ENCODE measurements around the gene MAPK10. TPM values are rescaled to one million over a fixed set of nuclear protein-coding genes. Genes with fewer than 3 reads are reported as not detected.

MAPK10 gene
- total RNA-seq, 2 experiments from 2014 or later: not detected

DNA sequence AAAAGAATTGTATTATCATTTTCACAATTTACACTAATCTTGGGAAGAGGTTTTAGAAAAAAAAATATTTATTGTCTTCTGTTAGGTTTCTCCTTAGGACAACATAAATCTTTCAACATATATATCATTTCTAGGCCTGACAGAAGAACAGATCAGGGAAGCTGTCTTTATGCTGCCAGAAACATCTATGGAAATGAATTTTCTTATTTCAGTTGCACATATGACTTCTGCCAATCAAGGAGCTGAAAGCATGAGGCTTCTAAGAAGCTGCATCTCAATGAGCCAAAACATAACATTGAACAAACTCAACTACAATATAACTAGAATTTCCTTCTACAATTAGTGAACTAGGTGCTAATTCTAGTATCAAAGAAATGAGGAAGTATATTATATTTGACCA is 258.4 kb downstream of the MAPK10 start:
- peaks cover 2% of the 10 kb centered on the region for H3K9me3 Mint-ChIP-seq
- intact Hi-C loops (cut with micrococcal nuclease): no loop called here
- TF ChIP-seq, protein P1, sequence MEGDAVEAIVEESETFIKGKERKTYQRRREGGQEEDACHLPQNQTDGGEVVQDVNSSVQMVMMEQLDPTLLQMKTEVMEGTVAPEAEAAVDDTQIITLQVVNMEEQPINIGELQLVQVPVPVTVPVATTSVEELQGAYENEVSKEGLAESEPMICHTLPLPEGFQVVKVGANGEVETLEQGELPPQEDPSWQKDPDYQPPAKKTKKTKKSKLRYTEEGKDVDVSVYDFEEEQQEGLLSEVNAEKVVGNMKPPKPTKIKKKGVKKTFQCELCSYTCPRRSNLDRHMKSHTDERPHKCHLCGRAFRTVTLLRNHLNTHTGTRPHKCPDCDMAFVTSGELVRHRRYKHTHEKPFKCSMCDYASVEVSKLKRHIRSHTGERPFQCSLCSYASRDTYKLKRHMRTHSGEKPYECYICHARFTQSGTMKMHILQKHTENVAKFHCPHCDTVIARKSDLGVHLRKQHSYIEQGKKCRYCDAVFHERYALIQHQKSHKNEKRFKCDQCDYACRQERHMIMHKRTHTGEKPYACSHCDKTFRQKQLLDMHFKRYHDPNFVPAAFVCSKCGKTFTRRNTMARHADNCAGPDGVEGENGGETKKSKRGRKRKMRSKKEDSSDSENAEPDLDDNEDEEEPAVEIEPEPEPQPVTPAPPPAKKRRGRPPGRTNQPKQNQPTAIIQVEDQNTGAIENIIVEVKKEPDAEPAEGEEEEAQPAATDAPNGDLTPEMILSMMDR (IDR thresholded peaks at IDR 0.05): no peak
- no peaks in the 10 kb centered on the region for H3K27me3 Mint-ChIP-seq
- no peaks in the 10 kb centered on the region for H3K36me3 Mint-ChIP-seq (ENCODE audit: low read depth)
- H3K27ac Mint-ChIP-seq: no peak overlapping the region
- no peaks in the 10 kb centered on the region for H3K4me1 Mint-ChIP-seq (ENCODE audit: low read depth)
- no peak overlapping the region for H3K4me3 Mint-ChIP-seq
- ATAC-seq (no peak), DNase-seq (no peak)
- ChIA-PET CTCF (no interaction called here), POLR2A (no interaction called here)

DNA sequence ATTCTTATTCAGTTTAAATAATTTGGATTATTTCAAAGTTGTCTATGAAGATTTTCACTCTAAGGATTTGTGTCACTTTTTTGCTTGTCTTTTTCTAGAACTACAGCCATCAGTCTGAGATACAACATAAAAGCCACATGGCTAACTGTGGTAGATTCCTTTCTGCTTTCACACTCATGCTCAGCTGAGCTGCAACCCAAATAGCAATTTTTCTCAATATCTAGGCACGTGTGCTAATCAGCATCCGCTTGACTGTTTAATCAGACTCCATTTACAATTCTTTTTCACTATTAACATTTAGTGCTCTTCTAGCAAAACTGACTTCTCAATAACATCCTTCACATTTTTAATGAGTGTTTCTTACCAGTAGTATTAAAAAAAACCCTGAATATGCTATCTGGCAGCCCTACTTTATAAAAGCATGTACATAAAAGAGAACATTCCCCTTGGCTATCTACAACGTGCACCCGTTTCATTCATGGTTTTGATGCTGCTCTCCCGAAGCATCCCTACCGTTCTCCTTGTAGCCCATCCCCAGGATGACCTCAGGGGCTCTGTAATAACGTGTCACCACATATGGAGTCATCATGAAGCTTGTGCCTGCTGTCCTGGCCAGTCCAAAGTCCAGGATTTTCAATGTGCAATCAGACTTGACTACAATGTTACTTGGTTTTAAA is 259.2 kb downstream of the MAPK10 start:
- no peak overlapping the region for H3K27ac Mint-ChIP-seq
- H3K27me3 Mint-ChIP-seq: no peaks in the 10 kb centered on the region
- intact Hi-C loops (cut with micrococcal nuclease): no loop called here
- H3K9me3 Mint-ChIP-seq: no peaks in the 10 kb centered on the region
- ATAC-seq: no peak
- H3K36me3 Mint-ChIP-seq (ENCODE audit: low read depth): no peaks in the 10 kb centered on the region
- CTCF ChIA-PET: no interaction called here
- H3K4me1 Mint-ChIP-seq (ENCODE audit: low read depth): no peaks in the 10 kb centered on the region
- TF ChIP-seq, protein P1 (IDR thresholded peaks at IDR 0.05): no peak
- DNase-seq: no peak
- H3K4me3 Mint-ChIP-seq: no peak overlapping the region
- POLR2A ChIA-PET: no interaction called here

DNA sequence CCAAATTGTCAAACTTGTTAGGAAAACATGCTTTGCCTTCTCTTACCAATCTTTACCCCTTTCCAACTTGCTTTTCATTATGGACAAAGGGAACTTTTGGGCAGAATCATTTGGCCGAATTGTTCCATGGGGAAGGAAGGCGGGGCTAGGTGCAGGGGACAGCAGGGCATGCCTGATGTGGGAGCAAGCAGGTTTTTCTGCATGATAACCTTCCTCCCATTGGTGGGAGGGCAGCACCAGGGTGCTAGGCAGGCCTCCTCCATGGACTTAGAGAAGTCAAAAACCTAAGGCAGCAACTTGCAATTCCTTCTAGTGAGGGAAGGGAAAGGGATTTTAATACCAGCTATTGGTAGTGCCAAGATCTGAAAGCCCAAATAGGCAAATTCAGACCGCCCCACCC is 260.5 kb downstream of the MAPK10 start:
- intact Hi-C loops (cut with micrococcal nuclease): no loop called here
- H3K36me3 Mint-ChIP-seq (ENCODE audit: low read depth): no peaks in the 10 kb centered on the region
- ChIA-PET POLR2A (no interaction called here), CTCF (no interaction called here)
- DNase-seq (no peak), ATAC-seq (no peak)
- TF ChIP-seq, protein P1 (IDR thresholded peaks at IDR 0.05): no peak
- no peaks in the 10 kb centered on the region for H3K27me3 Mint-ChIP-seq
- no peak overlapping the region for H3K4me3 Mint-ChIP-seq
- H3K9me3 Mint-ChIP-seq: no peaks in the 10 kb centered on the region
- H3K27ac Mint-ChIP-seq: no peak overlapping the region
- no peaks in the 10 kb centered on the region for H3K4me1 Mint-ChIP-seq (ENCODE audit: low read depth)

DNA sequence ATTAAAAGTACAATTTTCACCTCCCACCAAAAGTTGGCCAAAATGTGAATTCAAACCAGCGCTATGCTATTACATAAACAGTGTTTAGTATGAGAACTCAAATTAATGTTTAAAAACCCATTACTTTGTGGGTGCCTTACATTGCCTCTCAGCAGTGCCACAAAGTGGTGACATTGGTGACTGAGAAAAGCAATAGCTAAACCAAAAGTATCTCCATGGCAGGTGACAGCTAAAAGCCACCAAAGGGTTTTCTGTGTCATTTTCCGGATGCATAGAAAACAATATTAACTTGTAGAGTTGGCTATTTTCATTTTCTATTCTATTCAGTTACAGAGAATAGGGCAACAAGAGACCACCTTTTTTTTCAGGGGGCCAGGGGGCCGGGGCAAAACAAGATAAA is 261.2 kb downstream of the MAPK10 start:
- Mint-ChIP-seq H3K4me1 (ENCODE audit: low read depth) (no peaks in the 10 kb centered on the region), H3K9me3 (no peaks in the 10 kb centered on the region), H3K36me3 (ENCODE audit: low read depth) (no peaks in the 10 kb centered on the region), H3K27me3 (no peaks in the 10 kb centered on the region), H3K4me3 (no peak overlapping the region), H3K27ac (no peak overlapping the region)
- ATAC-seq (no peak), DNase-seq (no peak)
- POLR2A ChIA-PET: no interaction called here
- TF ChIP-seq, protein P1 (IDR thresholded peaks at IDR 0.05): no peak
- CTCF ChIA-PET: no interaction called here
- intact Hi-C loops (cut with micrococcal nuclease): no loop called here

DNA sequence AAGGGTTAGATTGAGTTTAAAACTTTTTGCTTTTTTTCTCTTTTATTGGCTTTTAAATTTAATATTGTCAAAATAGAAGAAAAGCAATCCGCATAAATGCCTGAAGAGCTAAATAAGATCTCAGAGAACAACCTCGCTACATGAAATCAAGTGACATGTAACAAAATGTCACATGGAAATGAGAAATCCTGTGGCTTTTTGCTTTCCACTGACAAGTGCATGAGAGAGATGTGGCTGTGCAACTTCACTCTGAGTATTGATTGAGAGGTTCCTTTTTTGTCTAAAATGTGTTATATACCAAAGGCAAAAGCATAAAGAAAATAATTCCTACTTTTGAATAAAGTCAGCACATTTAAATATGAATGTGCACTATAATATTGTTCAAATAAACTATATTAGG is 263.5 kb downstream of the MAPK10 start:
- POLR2A ChIA-PET: no interaction called here
- DNase-seq (no peak), ATAC-seq (no peak)
- CTCF ChIA-PET: no interaction called here
- no peaks in the 10 kb centered on the region for H3K9me3 Mint-ChIP-seq
- no peak overlapping the region for H3K27ac Mint-ChIP-seq
- TF ChIP-seq, protein P1 (IDR thresholded peaks at IDR 0.05): no peak
- no peak overlapping the region for H3K4me3 Mint-ChIP-seq
- H3K36me3 Mint-ChIP-seq (ENCODE audit: low read depth): no peaks in the 10 kb centered on the region
- H3K27me3 Mint-ChIP-seq: no peaks in the 10 kb centered on the region
- intact Hi-C loops (cut with micrococcal nuclease): no loop called here
- H3K4me1 Mint-ChIP-seq (ENCODE audit: low read depth): no peaks in the 10 kb centered on the region

Measured in activated CD8-positive, alpha-beta T cell treated with anti-CD3 and anti-CD28 coated beads for 36 hours (primary cell).